B cell (primary cell): ENCODE measurements around the gene ADAMTSL1. TPM values are rescaled to one million over a fixed set of nuclear protein-coding genes. Genes with fewer than 3 reads are reported as not detected.

Experiments used
- ATAC-seq: fragments of 200-7000 bp; cut with Tn5 transposase; one replicate; pipeline ENCODE4 v1.10.0; 2021; ENCODE audit warnings: low read depth, mild to moderate bottlenecking, moderate number of reproducible peaks, moderate library complexity
- CTCF ChIA-PET: fragments of 350-600 bp; sonication (Branson Sonifier 250); formaldehyde crosslinking; loops from one replicate; lab custom pipeline; 2021; ENCODE audit warnings: antibody characterized with exemption, inconsistent platforms; lab: Charles Lee
- POLR2A ChIA-PET: fragments of 350-600 bp; sonication (Branson Sonifier 250); formaldehyde crosslinking; loops from one replicate; lab custom pipeline; 2021; ENCODE audit warnings: antibody characterized with exemption; lab: Charles Lee
- DNase-seq: peaks from one replicate; pipeline ENCODE4 v3.0.0; 2013
- H2AFZ ChIP-seq: 2 replicates; pipeline ENCODE4 v1.6.1; 2012; ENCODE audit warnings: mild to moderate bottlenecking, low read depth, low read length; ENCODE audit not compliant: insufficient read depth, poor library complexity, severe bottlenecking
- H3K27ac ChIP-seq, 2 donors: 1 replicate in 1 of 2; 2 replicates in 1 of 2; pipeline ENCODE4 v1.5.1; 2012 to 2013; ENCODE audit warnings: low read length in 2 of 2, mild to moderate bottlenecking in 2 of 2, moderate library complexity in 1 of 2
- H3K27me3 ChIP-seq, 4 experiments: fragments of 200-600 bp in 1 of 4; sonication (generic) in 1 of 4; replicated peaks in 1 of 4; 1 replicate in 2 of 4; 2 replicates in 2 of 4; pipeline versions ENCODE4 v1.6.1 to v1.7.0; 2013 to 2016; ENCODE audit warnings: low read length in 3 of 4, mild to moderate bottlenecking in 2 of 4, mixed read lengths in 1 of 4, moderate library complexity in 1 of 4; ENCODE audit not compliant: insufficient read depth in 4 of 4, control insufficient read depth in 3 of 4; ENCODE audit errors: control extremely low read depth in 1 of 4
- H3K36me3 ChIP-seq, 2 experiments: replicated peaks in 1 of 2; 1 replicate in 1 of 2; 2 replicates in 1 of 2; pipeline versions ENCODE4 v1.6.1 to v1.7.1; 2013; ENCODE audit warnings: low read length in 1 of 2; ENCODE audit not compliant: insufficient read depth in 2 of 2, control insufficient read depth in 1 of 2; ENCODE audit errors: control extremely low read depth in 1 of 2, extremely low read depth in 1 of 2
- H3K4me1 ChIP-seq, 2 donors: fragments of 200-600 bp in 1 of 2; sonication (generic) in 1 of 2; 1 replicate in 1 of 2; 2 replicates in 1 of 2; pipeline versions ENCODE4 v1.5.1 to v1.6.1; 2013 to 2017; ENCODE audit warnings: low read length in 2 of 2; ENCODE audit not compliant: control insufficient read depth in 2 of 2, insufficient read depth in 2 of 2
- H3K4me2 ChIP-seq: replicated peaks from 2 replicates; pipeline ENCODE3; 2012; ENCODE audit warnings: mild to moderate bottlenecking, low read depth, low read length; ENCODE audit not compliant: poor library complexity, severe bottlenecking
- H3K4me3 ChIP-seq, 5 experiments: fragments of 200-600 bp in 1 of 5; sonication (generic) in 1 of 5; 1 replicate in 3 of 5; 2 replicates in 2 of 5; pipeline versions ENCODE4 v1.5.1 to v1.7.0; 2011 to 2016; ENCODE audit warnings: low read length in 4 of 5, mild to moderate bottlenecking in 4 of 5, low read depth in 2 of 5, control low read depth in 1 of 5, moderate library complexity in 1 of 5; ENCODE audit not compliant: insufficient read depth in 1 of 5; ENCODE audit errors: control extremely low read depth in 1 of 5, extremely low read depth in 1 of 5
- H3K79me2 ChIP-seq: fragments of 200-600 bp; sonication (generic); one replicate; pipeline ENCODE4 v1.6.0; 2016; ENCODE audit warnings: low read length; ENCODE audit not compliant: control insufficient read depth, insufficient read depth
- H3K9ac ChIP-seq: fragments of 200-600 bp; sonication (generic); 2 replicates; pipeline ENCODE4 v1.6.1; 2017; ENCODE audit warnings: mild to moderate bottlenecking, low read length, moderate library complexity
- H3K9me3 ChIP-seq, 3 donors: one replicate each; pipeline versions ENCODE4 v1.6.1 to v1.7.1; 2013; ENCODE audit warnings: low read length in 2 of 3; ENCODE audit not compliant: control insufficient read depth in 2 of 3, insufficient read depth in 1 of 3; ENCODE audit errors: control extremely low read depth in 1 of 3
- H4K20me1 ChIP-seq: 2 replicates; pipeline ENCODE4 v1.6.0; 2012; ENCODE audit warnings: mild to moderate bottlenecking, low read length; ENCODE audit not compliant: insufficient read depth, control insufficient read depth, poor library complexity, severe bottlenecking
- H3K27ac Mint-ChIP-seq: one replicate; pipeline ENCODE4 v1.8.0; 2021; ENCODE audit warnings: mixed read lengths
- H3K27me3 Mint-ChIP-seq: one replicate; pipeline ENCODE4 v1.8.0; 2021; ENCODE audit warnings: mixed read lengths
- H3K4me1 Mint-ChIP-seq: one replicate; pipeline ENCODE4 v1.8.0; 2021; ENCODE audit warnings: mixed read lengths
- H3K4me3 Mint-ChIP-seq: one replicate; pipeline ENCODE4 v1.8.0; 2021; ENCODE audit warnings: mixed read lengths
- H3K9me3 Mint-ChIP-seq: one replicate; pipeline ENCODE4 v1.8.0; 2022; ENCODE audit warnings: mixed read lengths; ENCODE audit not compliant: insufficient read depth
- CTCF ChIP-seq: fragments of 200-600 bp; IDR thresholded peaks from one replicate; pipeline ENCODE4 v1.8.0; 2022; ENCODE audit warnings: antibody characterized with exemption, mild to moderate bottlenecking
- EZH2 ChIP-seq: IDR thresholded peaks from 2 replicates; pipeline ENCODE4 v1.6.1; 2012; ENCODE audit warnings: borderline replicate concordance, low read depth, mild to moderate bottlenecking, moderate library complexity, low read length; ENCODE audit not compliant: insufficient read depth, poor library complexity, severe bottlenecking
- WGBS: methylation state at CpG from one replicate; pipeline ENCODE4 v1.1.5; 2013; ENCODE audit warnings: missing lambda C conversion rate; ENCODE audit not compliant: insufficient coverage; 5-methylcytosine and 5-hydroxymethylcytosine counted together
- intact Hi-C: fragments of 100-400 bp; cut with micrococcal nuclease; formaldehyde crosslinking; loops from one replicate; pipeline ENCODE4 v1.10.0; 2022
- polyA plus RNA-seq: library from polyadenylated mRNA; depleted of rRNA; stranded (reverse); fragments of >200 nt; gene quantifications from 2 replicates; pipeline ENCODE4 v1.2.3, GENCODE V29; 2012
- total RNA-seq, 2 donors: library from RNA; stranded (reverse); fragments of 120-200 nt in 1 of 2; gene quantifications; 1 replicate in 1 of 2; 2 replicates in 1 of 2; pipeline versions ENCODE4 v1.2.3 to v1.2.4, GENCODE V29; 2013 to 2022

ADAMTSL1 gene
- total and polyA plus RNA-seq, 2 donors (not counting 1 experiment from before 2014, with no cell fraction given) = not detected

- Histone ChIP-seq H3K4me3 (no peak overlapping the region), H3K4me2 (no peak overlapping the region), H3K79me2 (no peaks in the 10 kb centered on the region), H3K4me1 (no peaks in the 10 kb centered on the region), H3K9me3 (no peaks in the 10 kb centered on the region), H2AFZ (no peak overlapping the region), H4K20me1 (no peaks in the 10 kb centered on the region), H3K9ac (no peak overlapping the region), H3K27me3 (no peaks in the 10 kb centered on the region), H3K27ac (no peak overlapping the region), H3K36me3 (no peaks in the 10 kb centered on the region)
- ChIA-PET CTCF (no interaction called here), POLR2A (no interaction called here)
- no peak overlapping the region for H3K4me3 Mint-ChIP-seq
- WGBS = no CpG with 5 or more reads among the region's 4 CpGs
- H3K4me1 Mint-ChIP-seq = no peaks in the 10 kb centered on the region
- intact Hi-C loops = no loop called here
- DNase-seq (no peak), ATAC-seq (no peak)
- peaks cover 4% of the 10 kb centered on the region for H3K9me3 Mint-ChIP-seq
- TF ChIP-seq EZH2 = no peak
- H3K27me3 Mint-ChIP-seq = no peaks in the 10 kb centered on the region
- no peak overlapping the region for H3K27ac Mint-ChIP-seq
Observed at GRCh38 chr9:18800579-18800978, 326.6 kb downstream of the ADAMTSL1 start.

GRCh38 chr9:18805386-18805785 lies 331.4 kb downstream of the ADAMTSL1 start:
- Histone ChIP-seq H4K20me1 (no peaks in the 10 kb centered on the region), H3K4me3 (no peak overlapping the region), H3K9ac (no peak overlapping the region), H3K4me1 (no peaks in the 10 kb centered on the region), H2AFZ (no peak overlapping the region), H3K9me3 (no peaks in the 10 kb centered on the region), H3K27ac (no peak overlapping the region), H3K36me3 (no peaks in the 10 kb centered on the region), H3K79me2 (no peaks in the 10 kb centered on the region), H3K4me2 (no peak overlapping the region), H3K27me3 (no peaks in the 10 kb centered on the region)
- Mint-ChIP-seq H3K27me3 (no peaks in the 10 kb centered on the region), H3K4me1 (no peaks in the 10 kb centered on the region), H3K9me3 (peaks cover 4% of the 10 kb centered on the region), H3K27ac (no peak overlapping the region), H3K4me3 (no peak overlapping the region)
- no peak for DNase-seq
- ATAC-seq = no peak
- intact Hi-C loops = no loop called here
- ChIA-PET CTCF (no interaction called here), POLR2A (no interaction called here)
- WGBS = 97% methylated on average over 4 of the region's 5 CpGs
- TF ChIP-seq EZH2 = no peak
- TF ChIP-seq CTCF = no peak
